RWPE1 (cell line): ENCODE results near the gene BID.
A peak's percentile ranks its signal among the peaks of the same experiment; 100 is the strongest.

Experiments
- CTCF ChIA-PET: fragments of 350-600 bp; sonication (Branson Sonifier 250); formaldehyde crosslinking; extraction: SDS; loops from one replicate; lab custom pipeline; 2021; lab: Yijun Ruan, JAX
- POLR2A ChIA-PET: fragments of 400-600 bp; formaldehyde crosslinking; extraction: SDS; loops from one replicate; lab custom pipeline; 2020; ENCODE audit warnings: antibody characterized with exemption; ENCODE audit not compliant: low non-redundant PET; lab: Yijun Ruan, JAX
- DNase-seq: peaks from one replicate; pipeline ENCODE4 v3.0.0; 2012; ENCODE audit warnings: low spot score
- H3K27ac ChIP-seq: fragments of 450-650 bp; 2 replicates; pipeline ENCODE4 v1.5.1; 2017
- CTCF ChIP-seq: fragments of 450-650 bp; conservative IDR thresholded peaks from 2 replicates; pipeline ENCODE4 v1.5.1; 2017; ENCODE audit warnings: low read depth, mild to moderate bottlenecking

The BID gene

GRCh38 chr22:17729561-17729960, 44.7 kb downstream of the BID start:
- ChIA-PET POLR2A (no interaction called here), CTCF (no interaction called here)
- H3K27ac ChIP-seq: no peak overlapping the region
- DNase-seq: no peak
- TF ChIP-seq CTCF: no peak

GRCh38 chr22:17728786-17729185, 45.5 kb downstream of the BID start:
- H3K27ac ChIP-seq: no peak overlapping the region
- TF ChIP-seq CTCF: no peak
- DNase-seq: no peak
- POLR2A ChIA-PET: no interaction called here
- CTCF ChIA-PET: no interaction called here

DNA sequence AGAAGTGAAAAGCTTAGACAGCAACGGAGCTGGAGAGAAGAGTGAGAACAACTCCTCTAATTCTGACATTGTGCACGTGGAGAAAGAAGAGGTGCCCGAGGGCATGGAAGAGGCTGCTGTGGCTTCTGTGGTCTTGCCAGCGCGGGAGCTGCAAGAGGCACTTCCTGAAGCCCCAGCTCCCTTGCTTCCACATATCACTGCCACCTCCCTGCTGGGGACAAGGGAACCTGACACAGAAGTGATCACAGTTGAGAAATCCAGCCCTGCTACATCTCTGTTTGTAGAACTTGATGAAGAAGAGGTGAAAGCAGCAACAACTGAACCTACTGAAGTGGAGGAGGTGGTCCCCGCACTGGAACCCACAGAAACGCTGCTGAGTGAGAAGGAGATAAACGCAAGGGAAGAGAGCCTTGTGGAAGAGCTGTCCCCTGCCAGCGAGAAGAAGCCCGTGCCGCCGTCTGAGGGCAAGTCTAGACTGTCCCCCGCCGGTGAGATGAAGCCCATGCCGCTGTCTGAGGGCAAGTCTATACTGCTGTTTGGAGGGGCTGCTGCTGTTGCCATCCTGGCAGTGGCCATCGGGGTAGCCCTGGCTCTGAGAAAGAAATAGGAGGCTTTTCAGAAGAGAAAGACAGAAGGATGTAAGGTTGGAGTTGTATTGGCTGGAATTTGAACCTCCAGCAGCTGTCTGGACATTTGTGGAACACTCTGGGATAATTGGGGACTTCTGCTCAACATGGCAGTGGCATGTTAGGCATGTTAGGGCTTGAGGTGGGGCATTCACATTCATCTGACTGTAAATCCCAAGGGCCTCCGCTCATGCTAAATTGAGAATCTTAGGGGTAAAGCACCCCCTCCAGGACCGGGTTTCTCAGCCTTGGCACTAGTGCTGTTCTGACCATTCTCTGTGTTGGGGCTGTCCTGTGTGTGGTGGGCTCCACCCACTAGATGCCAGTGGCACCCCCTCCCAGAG, 47.1 kb downstream of the BID start:
- CTCF ChIA-PET: no interaction called here
- TF ChIP-seq CTCF: no peak
- DNase-seq: no peak
- peak overlapping the region; percentile 19; the same call in 1 of the 2 replicates for H3K27ac ChIP-seq
- POLR2A ChIA-PET: no interaction called here

GRCh38 chr22:17726006-17726927, 48.0 kb downstream of the BID start:
- ChIA-PET CTCF (no interaction called here), POLR2A (no interaction called here)
- TF ChIP-seq CTCF: no peak
- H3K27ac ChIP-seq: peak overlapping the region; percentile 19; the same call in 1 of the 2 replicates
- DNase-seq: no peak

- ChIA-PET CTCF (no interaction called here), POLR2A (no interaction called here)
- no peak overlapping the region for H3K27ac ChIP-seq
- no peak for TF ChIP-seq CTCF
- DNase-seq: no peak
These were observed 48.8 kb downstream of the BID start for GRCh38 chr22:17725500-17725796.

DNA sequence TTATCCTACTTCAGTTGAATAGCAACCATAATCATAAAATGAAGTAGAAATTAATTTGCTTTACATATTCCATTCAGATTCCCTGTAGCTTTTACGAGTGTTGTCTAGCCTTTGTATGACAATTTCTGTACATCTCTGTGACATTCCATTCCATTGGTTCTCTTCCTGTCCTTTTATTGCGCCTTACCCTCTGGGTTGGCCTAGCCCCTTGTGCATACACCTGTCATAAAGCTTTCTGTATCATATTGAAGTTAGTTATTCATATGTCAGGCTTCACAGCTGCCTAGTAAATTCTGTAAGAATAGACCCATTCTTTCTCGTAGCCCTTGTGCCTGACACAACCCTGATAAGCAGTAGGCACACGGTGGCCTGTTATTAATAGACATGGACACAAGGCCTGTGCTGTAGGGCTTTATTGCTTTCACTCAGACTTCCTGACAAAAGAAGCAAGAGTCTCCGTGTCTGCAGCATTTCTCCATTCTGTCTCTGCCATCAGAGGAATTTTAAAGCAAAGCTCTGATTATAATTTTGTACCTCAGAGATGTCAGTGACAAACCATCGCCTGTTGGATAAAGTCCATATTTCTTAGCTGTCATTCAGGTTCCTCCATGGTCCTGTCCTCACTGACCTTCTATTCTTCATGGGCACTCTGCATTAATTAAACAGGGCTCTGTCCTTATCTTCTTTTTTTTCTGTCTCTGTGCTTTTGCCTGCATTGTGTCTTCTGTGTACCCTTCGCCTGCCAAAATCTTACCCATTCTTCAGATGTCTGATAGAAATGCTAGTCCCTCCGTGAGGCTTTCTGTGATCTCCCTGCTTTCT, 49.4 kb downstream of the BID start:
- ChIA-PET CTCF (no interaction called here), POLR2A (no interaction called here)
- DNase-seq: no peak
- H3K27ac ChIP-seq: no peak overlapping the region
- TF ChIP-seq CTCF: no peak
